HG02885 (cell line): Measurements from ENCODE around the gene RPL39L.

Experiments used
- ATAC-seq: cut with Tn5 transposase; IDR thresholded peaks from one replicate; pipeline ENCODE4 v1.9.1; 2021; ENCODE audit warnings: mild to moderate bottlenecking; ENCODE audit not compliant: unreplicated experiment, poor library complexity

Gene RPL39L

GRCh38 chr3:187102073-187102634 is 37.1 kb downstream of the RPL39L start:
- ATAC-seq = no peak

GRCh38 chr3:187101184-187102072 is 37.9 kb downstream of the RPL39L start:
- ATAC-seq = peak; percentile 41

GRCh38 chr3:187098923-187099512 is 40.3 kb downstream of the RPL39L start:
- ATAC-seq = no peak

DNA sequence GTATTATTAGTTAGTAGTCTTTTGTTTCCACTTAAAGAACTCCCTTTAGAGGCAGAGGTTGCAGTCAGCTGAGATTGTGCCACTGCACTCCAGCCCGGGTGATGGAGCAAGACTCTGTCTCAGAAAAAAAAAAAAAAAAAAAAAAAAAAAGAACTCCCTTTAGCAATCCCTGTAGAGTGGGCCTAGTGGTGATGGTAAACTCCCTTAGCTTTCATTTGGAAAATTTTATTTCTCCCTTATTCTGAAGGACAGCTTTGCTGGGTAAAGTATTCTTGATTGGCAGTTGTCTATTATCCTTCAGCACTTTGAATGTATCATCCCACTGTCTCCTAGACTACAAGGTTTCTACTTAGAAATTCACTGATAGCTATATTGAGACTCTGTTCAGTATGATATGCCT is 46.0 kb downstream of the RPL39L start:
- ATAC-seq = no peak

DNA sequence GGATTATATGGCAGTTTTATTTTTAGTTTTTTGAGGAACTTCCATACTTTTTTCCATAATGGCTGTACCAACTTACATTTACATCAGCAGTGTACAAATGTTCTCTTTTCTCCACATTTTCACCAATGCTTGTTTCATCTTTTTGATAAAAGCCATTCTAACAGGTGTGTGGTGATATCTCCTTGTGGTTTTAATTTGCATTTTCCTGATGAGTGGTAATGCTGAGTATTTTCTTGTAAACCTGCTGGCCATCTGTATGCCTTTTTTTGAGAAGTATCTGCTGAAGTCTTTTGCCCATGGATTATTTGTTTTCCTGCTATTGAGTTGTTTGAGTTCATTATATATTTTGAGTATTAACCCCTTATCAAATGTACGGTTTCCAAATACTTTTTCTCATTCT is 50.6 kb downstream of the RPL39L start:
- no peak for ATAC-seq

- no peak for ATAC-seq
Observed at GRCh38 chr3:187086831-187087230, 52.5 kb downstream of the RPL39L start.

- ATAC-seq = no peak
Observed at GRCh38 chr3:187085933-187086332, 53.4 kb downstream of the RPL39L start.

DNA sequence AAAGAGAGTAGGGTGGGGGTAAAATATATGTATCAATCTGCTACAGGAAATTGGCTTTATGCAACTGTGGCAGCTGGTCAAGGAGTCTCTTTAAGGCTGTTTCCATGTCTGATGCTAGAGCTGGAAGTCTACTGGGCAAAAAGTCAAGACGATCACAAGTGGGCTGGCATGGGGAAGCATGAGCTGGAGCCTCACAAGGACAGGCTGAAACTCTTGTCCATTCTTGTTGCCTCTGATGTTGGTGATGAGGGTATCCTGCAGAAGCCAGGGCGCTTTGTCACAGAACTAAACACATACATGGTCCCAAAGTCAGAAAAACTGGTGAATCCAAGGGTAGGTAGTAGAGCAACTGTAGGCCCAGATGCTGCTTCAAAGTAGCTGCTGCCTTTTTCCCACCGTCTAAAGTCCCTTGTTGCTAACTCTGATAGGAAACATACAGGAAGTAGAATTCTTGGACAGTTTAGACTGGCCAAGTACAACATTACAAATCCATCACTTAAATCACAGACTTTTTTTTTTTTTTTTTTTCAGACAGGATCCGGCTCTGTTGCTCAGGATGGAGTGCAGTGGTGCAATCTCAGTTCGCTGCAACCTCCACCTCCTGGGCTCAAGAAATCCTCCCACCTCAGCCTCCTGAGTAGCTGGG is 54.2 kb downstream of the RPL39L start:
- ATAC-seq = no peak

- no peak for ATAC-seq
Observed at GRCh38 chr3:187084580-187084979, 54.7 kb downstream of the RPL39L start.

DNA sequence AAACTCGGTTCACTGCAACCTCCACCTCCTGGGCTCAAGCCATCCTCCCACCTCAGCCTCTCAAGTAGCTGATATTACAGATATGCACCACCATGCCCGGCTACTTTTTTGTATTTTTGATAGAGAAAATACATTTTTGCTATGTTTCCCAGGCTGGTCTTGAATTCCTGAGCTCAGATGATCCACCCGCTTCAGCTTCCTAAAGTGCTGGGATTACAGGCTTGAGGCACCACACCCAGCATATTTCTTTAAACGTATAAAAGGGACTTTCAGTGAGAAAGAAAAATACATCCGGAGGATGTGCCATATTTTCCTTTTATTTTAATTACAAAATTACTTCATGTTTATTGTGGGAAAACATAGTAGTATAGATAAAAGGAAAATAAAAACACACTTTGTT is 55.2 kb downstream of the RPL39L start:
- ATAC-seq = no peak

- no peak for ATAC-seq
Observed at GRCh38 chr3:187082758-187083375, 56.4 kb downstream of the RPL39L start.

GRCh38 chr3:187080799-187081450 is 58.4 kb downstream of the RPL39L start:
- no peak for ATAC-seq

DNA sequence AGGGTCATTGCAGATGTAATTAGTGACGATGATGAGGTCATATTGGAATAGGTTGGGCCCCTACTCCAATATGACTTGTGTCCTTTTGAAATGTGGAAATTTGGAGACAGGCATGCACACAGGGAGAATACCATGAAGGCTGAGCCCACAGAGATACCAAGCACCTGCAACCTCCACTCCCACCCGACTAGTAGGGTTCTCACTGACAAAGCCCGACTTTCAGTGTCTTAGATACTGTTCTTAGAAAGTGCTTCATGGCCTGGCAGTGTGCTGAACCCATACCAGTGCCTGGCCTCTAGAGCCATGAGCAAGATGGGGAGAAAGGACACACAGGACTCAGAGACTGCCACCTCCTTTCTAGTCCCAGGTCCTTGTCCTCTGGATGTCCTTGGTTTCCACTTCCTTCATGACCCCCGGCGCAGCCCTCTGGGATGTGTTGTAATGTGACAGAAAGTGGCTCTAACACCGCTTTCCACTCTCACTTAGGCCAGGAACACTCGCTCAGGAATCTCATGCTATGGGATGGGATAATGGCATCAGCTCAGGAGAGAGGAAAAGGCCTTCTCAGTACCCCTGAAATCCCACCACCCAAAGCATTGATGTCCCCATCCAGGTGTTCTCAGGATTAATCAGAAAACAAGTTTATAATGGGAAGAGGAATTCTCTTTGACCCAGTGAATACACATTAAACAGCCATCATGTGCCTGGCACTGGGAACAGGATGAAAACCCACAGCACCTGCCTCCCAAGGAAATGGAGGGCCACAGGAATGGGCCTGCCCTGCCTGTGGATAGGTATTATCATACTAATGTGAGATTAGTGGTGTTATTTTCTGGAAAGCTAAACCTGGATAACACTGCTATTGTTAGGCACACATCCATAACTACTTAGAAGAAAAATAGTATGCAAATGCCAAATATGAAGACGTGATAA is 59.9 kb downstream of the RPL39L start:
- ATAC-seq = peak; percentile 34

- ATAC-seq = no peak
Observed at GRCh38 chr3:187077537-187077936, 61.8 kb downstream of the RPL39L start.

DNA sequence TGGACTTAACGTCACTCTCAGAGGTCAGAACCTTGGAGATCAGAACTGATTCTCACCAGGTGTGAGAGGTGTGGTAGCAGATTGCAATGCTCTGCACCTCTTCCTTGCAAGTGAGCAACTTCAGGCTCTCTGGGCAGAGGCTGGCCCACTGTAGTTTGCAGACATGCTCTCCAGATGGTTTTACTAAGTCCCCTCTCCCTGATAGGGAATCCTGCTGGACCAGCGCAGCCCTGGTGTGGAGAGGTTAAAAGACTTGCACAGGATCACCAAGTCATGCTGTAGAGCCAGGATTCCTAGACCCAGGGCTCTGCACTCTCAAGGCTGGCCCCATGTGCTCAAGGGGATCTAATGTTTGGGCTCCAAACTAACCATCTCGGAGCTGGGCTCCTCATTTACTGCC is 62.2 kb downstream of the RPL39L start:
- ATAC-seq = no peak

DNA sequence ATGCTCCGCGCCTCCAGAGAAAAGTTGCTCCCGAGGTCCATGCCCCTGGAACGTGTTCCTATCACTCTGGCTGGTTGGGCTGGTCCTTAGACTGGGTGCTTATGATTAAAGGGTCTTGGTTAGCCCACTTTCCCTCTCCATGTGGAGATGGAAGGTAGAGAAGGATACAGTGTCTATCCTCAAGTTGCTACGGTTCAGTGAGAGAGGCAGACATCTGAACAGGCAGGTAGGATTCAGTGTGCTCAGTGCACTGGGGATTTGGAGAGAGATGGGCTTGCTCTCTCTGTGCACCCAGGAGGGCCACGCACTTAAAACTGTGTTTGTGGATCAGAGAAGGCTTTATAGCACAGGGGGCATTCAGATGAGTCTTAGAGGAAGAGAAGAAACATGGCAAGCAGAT is 63.0 kb downstream of the RPL39L start:
- ATAC-seq = no peak

- no peak for ATAC-seq
Observed at GRCh38 chr3:187074846-187075245, 64.5 kb downstream of the RPL39L start.

DNA sequence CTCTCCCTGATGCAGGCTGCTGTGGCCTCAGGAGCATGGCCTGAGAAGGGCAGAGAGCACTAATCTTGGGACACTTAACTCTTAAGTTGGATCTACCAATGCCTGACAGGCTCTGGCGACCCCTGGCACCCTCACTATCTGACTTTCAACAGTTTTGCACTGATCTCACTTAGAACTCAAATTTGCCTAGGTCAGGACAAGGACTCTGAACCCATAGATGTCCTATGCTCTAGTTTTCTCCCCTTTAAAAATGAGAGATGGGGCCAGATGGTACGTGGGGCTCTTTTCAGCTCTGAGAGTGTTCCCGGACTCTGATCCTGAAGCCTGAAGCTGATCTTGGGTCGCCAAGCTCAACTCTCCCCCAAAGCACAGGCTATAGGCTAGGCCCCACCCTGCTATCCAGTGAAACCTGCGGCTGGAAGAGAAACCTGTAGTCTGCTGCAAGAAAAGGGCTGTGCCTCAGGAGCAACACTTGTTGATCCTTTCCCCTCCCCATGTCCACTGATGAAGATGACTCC is 65.7 kb downstream of the RPL39L start:
- no peak for ATAC-seq

GRCh38 chr3:187072511-187072910 is 66.8 kb downstream of the RPL39L start:
- no peak for ATAC-seq
